Measurements from ENCODE around the gene LY6G5B. TPM values are rescaled to one million over a fixed set of nuclear protein-coding genes. Genes with fewer than 3 reads are reported as not detected.

Gene LY6G5B
- total and polyA plus RNA-seq, 2 of the 4 experiments (the other 2 are of a cell fraction), result 2.2 to 13.6 TPM

DNA sequence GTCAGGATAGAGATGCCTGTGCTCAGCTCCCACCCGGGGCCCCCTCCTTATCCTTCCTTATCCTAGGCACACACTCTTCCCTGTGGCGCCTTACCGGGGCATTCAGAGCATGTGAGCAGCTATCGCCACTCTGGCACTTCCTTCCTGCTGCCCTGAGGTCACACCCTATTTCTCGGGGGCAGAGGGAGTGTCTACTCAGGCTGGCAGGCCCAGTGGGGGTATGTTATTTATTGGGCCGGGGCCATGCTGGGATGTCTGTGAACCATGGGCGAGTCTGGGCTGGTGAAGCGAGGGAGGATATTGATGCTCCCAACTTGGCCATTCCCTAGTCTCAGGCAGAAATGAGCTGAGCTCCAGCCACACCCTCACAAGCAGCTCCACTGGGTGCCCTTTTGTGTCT is 41.5 kb downstream of the LY6G5B start:
- H3K4me3 ChIP-seq (ENCODE audit: insufficient read depth, low read depth, low read length), result no peak overlapping the region
- no peak overlapping the region for H2BK5ac ChIP-seq (ENCODE audit: low read depth, low read length, poor library complexity, severe bottlenecking)
- no peak for TF ChIP-seq RFX5 (IDR thresholded peaks at IDR 0.05; ENCODE audit: low read depth, low read length)
- TF ChIP-seq, protein P1, sequence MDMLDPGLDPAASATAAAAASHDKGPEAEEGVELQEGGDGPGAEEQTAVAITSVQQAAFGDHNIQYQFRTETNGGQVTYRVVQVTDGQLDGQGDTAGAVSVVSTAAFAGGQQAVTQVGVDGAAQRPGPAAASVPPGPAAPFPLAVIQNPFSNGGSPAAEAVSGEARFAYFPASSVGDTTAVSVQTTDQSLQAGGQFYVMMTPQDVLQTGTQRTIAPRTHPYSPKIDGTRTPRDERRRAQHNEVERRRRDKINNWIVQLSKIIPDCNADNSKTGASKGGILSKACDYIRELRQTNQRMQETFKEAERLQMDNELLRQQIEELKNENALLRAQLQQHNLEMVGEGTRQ (IDR thresholded peaks at IDR 0.05; ENCODE audit: low read depth, low read length), result no peak
- TF ChIP-seq MAFK (IDR thresholded peaks at IDR 0.05; ENCODE audit: low read depth, low read length), result no peak
- TF ChIP-seq RCOR1 (IDR thresholded peaks at IDR 0.05; ENCODE audit: insufficient replicate concordance, low read length), result no peak
- no peak for TF ChIP-seq CHD1 (IDR thresholded peaks at IDR 0.05; ENCODE audit: low read depth, low read length)
- TF ChIP-seq, protein P2, sequence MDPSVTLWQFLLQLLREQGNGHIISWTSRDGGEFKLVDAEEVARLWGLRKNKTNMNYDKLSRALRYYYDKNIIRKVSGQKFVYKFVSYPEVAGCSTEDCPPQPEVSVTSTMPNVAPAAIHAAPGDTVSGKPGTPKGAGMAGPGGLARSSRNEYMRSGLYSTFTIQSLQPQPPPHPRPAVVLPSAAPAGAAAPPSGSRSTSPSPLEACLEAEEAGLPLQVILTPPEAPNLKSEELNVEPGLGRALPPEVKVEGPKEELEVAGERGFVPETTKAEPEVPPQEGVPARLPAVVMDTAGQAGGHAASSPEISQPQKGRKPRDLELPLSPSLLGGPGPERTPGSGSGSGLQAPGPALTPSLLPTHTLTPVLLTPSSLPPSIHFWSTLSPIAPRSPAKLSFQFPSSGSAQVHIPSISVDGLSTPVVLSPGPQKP (IDR thresholded peaks at IDR 0.05; ENCODE audit: borderline replicate concordance, low read depth, low read length), result no peak
- no peak for TF ChIP-seq MAZ (IDR thresholded peaks at IDR 0.05; ENCODE audit: borderline replicate concordance, low read depth, low read length)
- no peak for TF ChIP-seq FOS (IDR thresholded peaks at IDR 0.05; ENCODE audit: low read depth, low read length)
- TF ChIP-seq CEBPB (IDR thresholded peaks at IDR 0.05; ENCODE audit: low read depth, low read length), result no peak
- TF ChIP-seq NFE2L2 (IDR thresholded peaks at IDR 0.05; ENCODE audit: low read depth, low read length), result no peak
- no peak for TF ChIP-seq MXI1 (IDR thresholded peaks at IDR 0.05; ENCODE audit: borderline replicate concordance, low read depth, low read length)
- TF ChIP-seq RAD21 (IDR thresholded peaks at IDR 0.05; ENCODE audit: low read length), result no peak
- no peak for TF ChIP-seq BHLHE40 (IDR thresholded peaks at IDR 0.05; ENCODE audit: low read depth, low read length)
- TF ChIP-seq POLR2A (IDR thresholded peaks at IDR 0.05; ENCODE audit: low read depth, low read length), result no peak
- no peak for TF ChIP-seq SMC3 (IDR thresholded peaks at IDR 0.05; ENCODE audit: low read depth, low read length)
- TF ChIP-seq, protein P3, sequence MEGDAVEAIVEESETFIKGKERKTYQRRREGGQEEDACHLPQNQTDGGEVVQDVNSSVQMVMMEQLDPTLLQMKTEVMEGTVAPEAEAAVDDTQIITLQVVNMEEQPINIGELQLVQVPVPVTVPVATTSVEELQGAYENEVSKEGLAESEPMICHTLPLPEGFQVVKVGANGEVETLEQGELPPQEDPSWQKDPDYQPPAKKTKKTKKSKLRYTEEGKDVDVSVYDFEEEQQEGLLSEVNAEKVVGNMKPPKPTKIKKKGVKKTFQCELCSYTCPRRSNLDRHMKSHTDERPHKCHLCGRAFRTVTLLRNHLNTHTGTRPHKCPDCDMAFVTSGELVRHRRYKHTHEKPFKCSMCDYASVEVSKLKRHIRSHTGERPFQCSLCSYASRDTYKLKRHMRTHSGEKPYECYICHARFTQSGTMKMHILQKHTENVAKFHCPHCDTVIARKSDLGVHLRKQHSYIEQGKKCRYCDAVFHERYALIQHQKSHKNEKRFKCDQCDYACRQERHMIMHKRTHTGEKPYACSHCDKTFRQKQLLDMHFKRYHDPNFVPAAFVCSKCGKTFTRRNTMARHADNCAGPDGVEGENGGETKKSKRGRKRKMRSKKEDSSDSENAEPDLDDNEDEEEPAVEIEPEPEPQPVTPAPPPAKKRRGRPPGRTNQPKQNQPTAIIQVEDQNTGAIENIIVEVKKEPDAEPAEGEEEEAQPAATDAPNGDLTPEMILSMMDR (conservative IDR thresholded peaks at IDR 0.05; ENCODE audit: low read depth, low read length), result no peak
- in situ Hi-C loops (cut with MboI; ENCODE audit: low sequenced_read_pairs) (no loop called here), intact Hi-C loops (cut with micrococcal nuclease) (no loop called here), dilution Hi-C loops (cut with HindIII; ENCODE audit: low sequenced_read_pairs, unreplicated experiment) (no loop called here)
- H3K27ac ChIP-seq (ENCODE audit: insufficient read depth, low read length), result no peak overlapping the region
- BruUV-seq (replicated peaks), result no TSS peak
- no peak overlapping the region for H2BK15ac ChIP-seq (ENCODE audit: low read depth, low read length)
- H3K9me3 ChIP-seq (ENCODE audit: control insufficient read depth, insufficient read depth, low read length), result no peaks in the 10 kb centered on the region
- H3K4me2 ChIP-seq (ENCODE audit: low read depth, low read length), result no peak overlapping the region
- POLR2A ChIA-PET (ENCODE audit: unreplicated experiment), result no interaction called here
- H3K4ac ChIP-seq (ENCODE audit: low read depth, low read length), result no peak overlapping the region
- H4K20me1 ChIP-seq (ENCODE audit: insufficient read depth, low read length), result no peaks in the 10 kb centered on the region; the same call in 1 of the 2 replicates
- ATAC-seq (ENCODE audit: low read depth) (no peak), DNase-seq (no peak)
- H3K79me1 ChIP-seq (ENCODE audit: low read depth in 1 of 2, low read length in 2 of 2), result no peaks in the 10 kb centered on the region
- no peak overlapping the region for H2AK9ac ChIP-seq (replicated peaks; ENCODE audit: low read depth, low read length, poor library complexity)
- H3K23ac ChIP-seq (ENCODE audit: low read depth, low read length), result no peak overlapping the region
- H3K27me3 ChIP-seq (ENCODE audit: control insufficient read depth, insufficient read depth, low read length), result peaks cover 35% of the 10 kb centered on the region
- H2AFZ ChIP-seq (replicated peaks; ENCODE audit: low read length, poor library complexity), result no peak overlapping the region
- H2AK5ac ChIP-seq (ENCODE audit: low read depth, low read length), result no peak overlapping the region
- no peak overlapping the region for H3K14ac ChIP-seq (replicated peaks; ENCODE audit: low read depth, low read length)
- H2BK120ac ChIP-seq (ENCODE audit: low read depth, low read length), result no peak overlapping the region
- WGBS, 2 experiments (ENCODE audit: extremely low coverage in 2 of 2, insufficient read length in 1 of 2), result no CpG with 5 or more reads among the region's 8 CpGs
- no peaks in the 10 kb centered on the region for H3K4me1 ChIP-seq (ENCODE audit: control insufficient read depth, insufficient read depth, low read length)
- no peak overlapping the region for H2BK20ac ChIP-seq (ENCODE audit: low read depth, low read length)
- H3K9ac ChIP-seq (ENCODE audit: low read depth, low read length), result no peak overlapping the region
- H3K56ac ChIP-seq (ENCODE audit: extremely low read depth, insufficient read depth, low read length), result no peak overlapping the region
- no peaks in the 10 kb centered on the region for H3K9me1 ChIP-seq (ENCODE audit: insufficient read depth, low read length)
- H3K36me3 ChIP-seq (ENCODE audit: control insufficient read depth, insufficient read depth, low read length), result no peaks in the 10 kb centered on the region
- H4K91ac ChIP-seq (ENCODE audit: insufficient read depth, low read depth, low read length), result no peak overlapping the region
- no peak overlapping the region for H3K18ac ChIP-seq (ENCODE audit: low read depth, low read length)
- H4K8ac ChIP-seq (ENCODE audit: low read depth in 2 of 2, low read length in 2 of 2), result no peak overlapping the region
- H4K5ac ChIP-seq (ENCODE audit: low read depth, low read length), result no peak overlapping the region
- CTCF ChIA-PET, result interaction anchor here (0.6 kb wide), 1 partner anchor 132 kb away, joined by 3 read pairs; no protein-coding TSS in a partner anchor

Measured in IMR-90 (cell line).